Caco-2 (cell line): ENCODE measurements around the gene GCNT2. TPM values are rescaled to one million over a fixed set of nuclear protein-coding genes. Genes with fewer than 3 reads are reported as not detected.
A peak's percentile ranks its signal among the peaks of the same experiment; 100 is the strongest.
"Not testable (repeated sequence)": the region's sequence is repeated elsewhere in the genome, so short reads cannot be mapped to it uniquely, and the experiment has no call there.

Source experiments
- BruUV-seq: library from RNA; stranded (reverse); fragments of 400-500 nt; replicated peaks from 2 replicates; lab custom pipeline; 2021; lab: Mats Ljungman, UMichigan
- CTCF ChIA-PET: fragments of 300-600 bp; sonication (Branson Sonifier 250); formaldehyde crosslinking; loops from one replicate; lab custom pipeline; 2022; ENCODE audit warnings: antibody characterized with exemption; lab: Charles Lee
- POLR2A ChIA-PET: fragments of 300-600 bp; sonication (Branson Sonifier 250); formaldehyde crosslinking; loops from one replicate; lab custom pipeline; 2022; ENCODE audit warnings: antibody characterized with exemption; lab: Charles Lee
- DNase-seq, 2 experiments: peaks; one replicate each; pipeline versions ENCODE4 v3.0.0 to v3.0.0-alpha.2; 2020 to 2022
- H3K27me3 ChIP-seq: replicated peaks from 2 replicates; pipeline ENCODE4 v1.6.0; 2011; ENCODE audit warnings: low read length; ENCODE audit not compliant: control insufficient read depth, insufficient read depth
- H3K36me3 ChIP-seq: 2 replicates; pipeline ENCODE4 v1.5.1; 2011; ENCODE audit warnings: low read length; ENCODE audit not compliant: control insufficient read depth, insufficient read depth
- H3K4me1 ChIP-seq: fragments of 250-450 bp; sonication (Bioruptor Pico); 2 replicates; pipeline ENCODE4 v1.5.1; 2020; ENCODE audit warnings: mild to moderate bottlenecking
- H3K4me3 ChIP-seq: 2 replicates; pipeline ENCODE4 v1.5.1; 2011; ENCODE audit warnings: low read depth, mild to moderate bottlenecking, control low read depth, low read length
- H3K9me3 ChIP-seq: fragments of 250-450 bp; sonication (Bioruptor Pico); 2 replicates; pipeline ENCODE4 v1.5.1; 2020; ENCODE audit warnings: mild to moderate bottlenecking, moderate library complexity
- H3K27ac Mint-ChIP-seq: one replicate; pipeline ENCODE4 v1.8.0; 2022; ENCODE audit warnings: mixed read lengths; ENCODE audit not compliant: unreplicated experiment
- H3K27me3 Mint-ChIP-seq: one replicate; pipeline ENCODE4 v1.8.0; 2022; ENCODE audit warnings: mixed read lengths; ENCODE audit not compliant: insufficient read depth, unreplicated experiment
- H3K36me3 Mint-ChIP-seq: one replicate; pipeline ENCODE4 v1.8.0; 2022; ENCODE audit warnings: mild to moderate bottlenecking, mixed read lengths; ENCODE audit not compliant: insufficient read depth, unreplicated experiment
- H3K4me1 Mint-ChIP-seq: one replicate; pipeline ENCODE4 v1.8.0; 2022; ENCODE audit warnings: low read depth, mixed read lengths; ENCODE audit not compliant: unreplicated experiment
- H3K4me3 Mint-ChIP-seq: one replicate; pipeline ENCODE4 v1.8.0; 2022; ENCODE audit warnings: mild to moderate bottlenecking, moderate library complexity, mixed read lengths; ENCODE audit not compliant: unreplicated experiment
- H3K9me3 Mint-ChIP-seq: one replicate; pipeline ENCODE4 v1.8.0; 2022; ENCODE audit warnings: mixed read lengths; ENCODE audit not compliant: unreplicated experiment
- CTCF ChIP-seq, 2 experiments: fragments of 200-600 bp in 1 of 2; IDR thresholded peaks; 1 replicate in 1 of 2; 2 replicates in 1 of 2; pipeline versions ENCODE4 v1.5.1 to v1.8.0; 2011 to 2022; ENCODE audit warnings: antibody characterized with exemption in 1 of 2, control low read depth in 1 of 2, inconsistent platforms in 1 of 2, low read depth in 1 of 2, low read length in 1 of 2, mild to moderate bottlenecking in 1 of 2, moderate library complexity in 1 of 2; ENCODE audit not compliant: insufficient read depth in 1 of 2, severe bottlenecking in 1 of 2, unreplicated experiment in 1 of 2
- intact Hi-C: fragments of 100-400 bp; cut with micrococcal nuclease; formaldehyde crosslinking; loops from one replicate; pipeline ENCODE4 v1.10.0; 2022; ENCODE audit not compliant: unreplicated experiment
- total RNA-seq: library from RNA; stranded (reverse); gene quantifications from 2 replicates; pipeline ENCODE4 v1.2.3, GENCODE V29; 2022

GCNT2 gene
- total RNA-seq, 1 experiment from 2014 or later = 70.7 TPM

DNA sequence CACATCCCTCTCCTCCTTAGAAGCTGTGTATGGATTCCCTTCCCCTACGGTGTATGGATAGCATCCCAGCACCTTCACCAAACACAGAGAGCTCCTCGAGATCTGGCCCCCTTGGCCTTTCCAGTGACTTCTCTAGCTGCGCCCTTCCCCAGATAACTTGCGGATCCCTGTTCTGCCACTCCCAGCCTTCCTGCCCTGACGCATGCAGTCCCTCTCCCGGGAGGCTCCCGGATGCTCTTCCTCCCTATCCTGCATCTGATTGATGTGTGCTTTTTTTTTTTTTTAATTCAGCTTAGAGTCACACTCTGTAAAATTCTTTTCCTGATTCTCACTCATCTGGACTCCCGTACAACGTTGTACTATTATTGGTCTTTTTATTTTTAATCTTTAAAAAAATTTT is 44.8 kb downstream of the GCNT2 start:
- no TSS peak for BruUV-seq
- ChIA-PET POLR2A (no interaction called here), CTCF (no interaction called here)
- Mint-ChIP-seq H3K9me3 (no peaks in the 10 kb centered on the region), H3K27ac (peak overlapping the region; percentile 54), H3K27me3 (no peaks in the 10 kb centered on the region), H3K4me1 (peaks cover 55% of the 10 kb centered on the region), H3K36me3 (peaks cover 56% of the 10 kb centered on the region), H3K4me3 (no peak overlapping the region)
- Histone ChIP-seq H3K9me3 (no peaks in the 10 kb centered on the region), H3K4me1 (peaks cover 55% of the 10 kb centered on the region), H3K27me3 (no peaks in the 10 kb centered on the region), H3K4me3 (no peak overlapping the region), H3K36me3 (peaks cover 1% of the 10 kb centered on the region)
- no peak for DNase-seq
- TF ChIP-seq CTCF (IDR thresholded peaks at IDR 0.05; ENCODE audit: insufficient read depth in 1 of 2, low read depth in 1 of 2, low read length in 1 of 2, severe bottlenecking in 1 of 2, unreplicated experiment in 1 of 2) = no peak
- intact Hi-C loops = loop anchor here (2.0 kb wide), 1 partner anchor 55 kb away; no protein-coding TSS in a partner anchor

GRCh38 chr6:10567256-10568026 is 46.3 kb downstream of the GCNT2 start:
- H3K4me3 ChIP-seq = no peak overlapping the region
- H3K27ac Mint-ChIP-seq = peak overlapping the region; percentile 88
- H3K36me3 Mint-ChIP-seq = peaks cover 56% of the 10 kb centered on the region
- CTCF ChIA-PET = interaction anchor here (0.6 to 0.8 kb wide), 2 partner anchors 127 to 128 kb away, joined by 3 read pairs; partner anchors contain the start of gene PAK1IP1
- TSS peak; percentile 79 for BruUV-seq
- no peaks in the 10 kb centered on the region for H3K9me3 Mint-ChIP-seq
- H3K4me1 Mint-ChIP-seq = peaks cover 55% of the 10 kb centered on the region
- H3K4me1 ChIP-seq = peaks cover 56% of the 10 kb centered on the region
- POLR2A ChIA-PET = interaction anchor here (0.6 to 1.8 kb wide), 6 partner anchors 16 to 155 kb away, joined by 3 to 16 read pairs (median 5); partner anchors contain the start of genes GCNT2 and TMEM14C
- no peaks in the 10 kb centered on the region for H3K27me3 Mint-ChIP-seq
- DNase-seq = peak; percentile 78 to 85
- no peaks in the 10 kb centered on the region for H3K27me3 ChIP-seq
- TF ChIP-seq CTCF (IDR thresholded peaks at IDR 0.05; ENCODE audit: insufficient read depth in 1 of 2, low read depth in 1 of 2, low read length in 1 of 2, severe bottlenecking in 1 of 2, unreplicated experiment in 1 of 2) = no peak
- no peaks in the 10 kb centered on the region; the same call in 1 of the 2 replicates for H3K36me3 ChIP-seq
- intact Hi-C loops = loop anchor here (1.0 to 2.0 kb wide), 3 partner anchors 16 to 57 kb away; partner anchors contain the start of gene GCNT2
- peak overlapping the region; percentile 54 for H3K4me3 Mint-ChIP-seq
- H3K9me3 ChIP-seq = no peaks in the 10 kb centered on the region

DNA sequence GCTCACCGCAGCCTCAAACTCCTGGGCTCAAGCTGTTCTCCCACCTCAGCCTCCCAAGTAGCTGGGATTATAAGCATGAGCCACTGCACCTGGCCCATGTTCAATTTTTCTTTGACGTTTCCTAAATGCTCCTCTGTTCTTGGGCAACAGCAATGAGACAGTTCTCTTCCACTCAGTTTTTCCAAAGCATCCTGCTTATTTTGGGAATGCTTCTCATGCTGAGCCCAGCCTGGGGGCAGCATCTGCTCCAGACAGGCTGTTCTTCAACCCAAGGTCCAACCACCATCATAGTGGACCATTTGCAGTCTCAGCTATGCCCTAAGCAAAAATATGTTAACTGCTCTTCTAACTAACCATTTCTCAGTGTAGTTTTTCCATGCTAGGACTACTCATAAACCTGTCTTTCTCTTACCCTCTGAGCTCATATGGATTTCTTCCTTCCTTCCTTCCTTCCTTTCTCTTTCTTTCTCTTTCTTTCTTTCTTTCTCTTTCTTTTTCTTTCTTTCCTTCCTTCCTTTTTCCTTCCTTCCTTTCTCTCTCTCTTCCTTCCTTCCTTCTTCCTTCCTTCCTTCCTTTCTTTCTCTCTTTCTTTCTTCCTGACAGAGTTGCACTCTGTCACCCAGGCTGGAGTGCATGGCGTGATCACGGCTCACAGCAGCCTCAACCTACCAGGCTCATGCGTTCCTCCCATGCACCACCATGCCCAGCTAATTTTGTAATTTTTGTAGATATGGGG is 48.4 kb downstream of the GCNT2 start:
- no peaks in the 10 kb centered on the region for H3K9me3 Mint-ChIP-seq
- Histone ChIP-seq H3K27me3 (no peaks in the 10 kb centered on the region), H3K36me3 (no peaks in the 10 kb centered on the region; the same call in 1 of the 2 replicates), H3K4me1 (peaks cover 56% of the 10 kb centered on the region), H3K9me3 (no peaks in the 10 kb centered on the region), H3K4me3 (no peak overlapping the region)
- peaks cover 50% of the 10 kb centered on the region for H3K4me1 Mint-ChIP-seq
- BruUV-seq = no TSS peak
- ChIA-PET CTCF (no interaction called here), POLR2A (no interaction called here)
- H3K4me3 Mint-ChIP-seq = peak overlapping the region; percentile 17
- intact Hi-C loops = no loop called here
- H3K27me3 Mint-ChIP-seq = no peaks in the 10 kb centered on the region
- peak overlapping the region; percentile 88 for H3K27ac Mint-ChIP-seq
- no peak for DNase-seq
- TF ChIP-seq CTCF (IDR thresholded peaks at IDR 0.05; ENCODE audit: insufficient read depth in 1 of 2, low read depth in 1 of 2, low read length in 1 of 2, severe bottlenecking in 1 of 2, unreplicated experiment in 1 of 2) = no peak
- H3K36me3 Mint-ChIP-seq = peaks cover 59% of the 10 kb centered on the region

DNA sequence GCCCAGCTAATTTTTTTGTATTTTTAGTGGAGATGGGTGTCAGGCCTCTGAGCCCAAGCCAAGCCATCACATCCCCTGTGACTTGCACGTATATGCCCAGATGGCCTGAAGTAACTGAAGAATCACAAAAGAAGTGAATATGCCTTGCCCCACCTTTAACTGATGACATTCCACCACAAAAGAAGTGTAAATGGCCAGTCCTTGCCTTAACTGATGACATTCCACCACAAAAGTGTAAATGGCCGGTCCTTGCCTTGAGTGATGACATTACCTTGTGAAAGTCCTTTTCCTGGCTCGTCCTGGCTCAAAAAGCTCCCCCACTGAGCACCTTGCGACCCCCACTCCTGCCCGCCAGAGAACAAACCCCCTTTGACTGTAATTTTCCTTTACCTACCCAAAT is 54.4 kb downstream of the GCNT2 start:
- H3K27me3 ChIP-seq, BruUV-seq, intact Hi-C loops, DNase-seq, H3K4me3 Mint-ChIP-seq, POLR2A ChIA-PET, H3K27me3 Mint-ChIP-seq, H3K4me3 ChIP-seq, H3K9me3 ChIP-seq, H3K36me3 ChIP-seq, H3K27ac Mint-ChIP-seq, H3K9me3 Mint-ChIP-seq: not testable (repeated sequence)
- CTCF ChIA-PET = interaction anchor here (0.6 kb wide), 1 partner anchor 65 kb away, joined by 3 read pairs; no protein-coding TSS in a partner anchor
- Mint-ChIP-seq H3K4me1 (peaks cover 22% of the 10 kb centered on the region), H3K36me3 (peaks cover 67% of the 10 kb centered on the region)
- H3K4me1 ChIP-seq = peaks cover 20% of the 10 kb centered on the region
